Measurements from ENCODE around the gene DNAJB6.
"Not testable (repeated sequence)": the region's sequence is repeated elsewhere in the genome, so short reads cannot be mapped to it uniquely, and the experiment has no call there.

Gene DNAJB6

DNA sequence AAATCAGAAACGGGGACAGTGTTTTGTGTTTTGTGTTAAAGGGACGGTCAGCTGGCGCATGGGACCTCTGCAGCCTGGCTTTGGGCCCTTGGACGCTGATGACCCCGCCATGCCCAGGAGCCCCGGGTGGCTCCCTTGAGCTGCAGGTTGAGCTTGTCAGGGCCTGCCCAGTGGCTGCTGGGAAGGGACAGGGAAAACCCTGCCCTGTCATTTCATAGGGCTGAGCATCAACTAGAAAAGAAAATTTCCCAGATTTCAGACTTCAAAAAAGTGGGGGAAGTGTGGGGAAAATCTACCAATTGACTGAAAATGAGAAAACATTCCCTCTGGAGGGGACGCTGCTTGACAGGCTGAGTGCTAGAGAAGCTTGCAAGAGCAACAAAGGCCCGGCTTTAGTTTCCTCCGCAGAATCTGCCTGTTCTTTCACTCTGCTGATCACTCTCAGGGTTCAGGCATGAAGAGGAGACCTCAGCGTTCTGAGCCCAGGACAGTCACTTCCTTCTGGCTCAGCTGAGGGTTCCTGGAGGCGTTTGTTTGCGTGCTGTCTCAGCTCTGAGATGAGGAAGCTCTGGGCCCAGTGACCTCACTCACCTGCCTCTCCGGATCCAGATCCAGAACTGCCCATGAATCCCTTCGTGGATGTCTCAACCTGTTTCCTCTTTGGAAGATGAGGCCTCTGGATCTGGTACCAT is 18.6 kb upstream of the DNAJB6 start:
- Histone ChIP-seq H3K4me3 (no peak overlapping the region), H3K27ac (peak overlapping the region in 20 of 21 experiments; percentile 10 to 87 (median 74))

DNA sequence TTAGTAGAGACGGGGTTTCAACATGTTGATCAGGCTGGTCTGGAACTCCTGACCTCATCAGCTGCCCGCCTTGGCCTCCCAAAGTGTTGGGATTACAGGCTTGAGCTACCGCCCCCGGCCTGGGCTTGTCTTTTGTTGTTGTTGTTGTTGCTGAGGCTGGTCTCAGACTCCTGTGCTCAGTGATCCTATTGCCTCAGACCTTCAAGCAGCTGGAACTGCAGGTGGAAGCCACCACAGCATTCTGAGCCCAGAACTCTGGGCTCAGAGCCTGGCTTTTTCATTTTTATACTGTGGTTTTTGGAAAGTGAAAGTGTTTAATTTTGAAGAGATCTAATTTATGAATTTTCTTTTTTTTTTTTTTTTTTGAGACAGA is 16.2 kb upstream of the DNAJB6 start:
- peak overlapping the region in 6 of 21 experiments; percentile 9 to 87 (median 28) for H3K27ac ChIP-seq
- no peak overlapping the region for H3K4me3 ChIP-seq

DNA sequence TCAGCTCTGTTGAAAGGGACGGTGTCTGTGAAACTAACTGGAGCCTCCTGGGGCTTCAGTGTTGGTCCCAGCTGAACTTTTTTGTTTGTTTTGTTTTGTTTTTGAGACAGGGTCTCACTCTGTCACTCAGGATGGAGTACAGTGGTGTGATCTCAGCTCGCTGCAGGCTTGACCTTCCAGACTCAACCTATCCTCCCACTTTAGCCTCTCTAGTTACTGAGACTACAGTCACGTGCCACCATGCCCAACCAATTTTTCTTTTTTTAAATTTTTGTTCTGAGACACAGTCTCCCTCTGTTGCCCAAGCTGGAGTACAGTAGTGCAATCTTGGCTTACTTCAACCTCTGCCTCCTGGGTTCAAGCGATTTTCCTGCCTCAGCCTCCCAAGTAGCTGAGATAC is 13.4 kb upstream of the DNAJB6 start:
- no peak overlapping the region for H3K27ac ChIP-seq
- H3K4me3 ChIP-seq = no peak overlapping the region

DNA sequence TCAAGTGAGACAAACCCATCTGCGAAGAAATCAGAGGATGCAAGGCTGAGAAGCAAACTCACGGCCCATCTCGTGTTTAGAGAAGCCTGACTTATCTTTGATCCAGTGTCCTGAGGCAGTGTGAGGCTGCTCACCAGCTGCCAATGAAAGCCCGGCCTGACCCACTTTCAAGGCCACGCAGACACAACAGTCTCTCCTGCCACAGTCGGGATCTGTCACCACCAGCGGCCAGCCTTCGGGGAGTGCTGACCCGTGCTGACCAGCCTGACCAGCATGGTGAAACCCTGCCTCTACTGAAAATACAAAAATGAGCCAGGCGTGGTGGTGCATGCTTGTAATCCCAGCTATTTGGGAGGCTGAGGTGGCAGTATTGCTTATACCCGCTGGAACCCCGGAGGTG is 7.4 kb upstream of the DNAJB6 start:
- Histone ChIP-seq H3K4me3 (no peak overlapping the region), H3K27ac (no peak overlapping the region)

DNA sequence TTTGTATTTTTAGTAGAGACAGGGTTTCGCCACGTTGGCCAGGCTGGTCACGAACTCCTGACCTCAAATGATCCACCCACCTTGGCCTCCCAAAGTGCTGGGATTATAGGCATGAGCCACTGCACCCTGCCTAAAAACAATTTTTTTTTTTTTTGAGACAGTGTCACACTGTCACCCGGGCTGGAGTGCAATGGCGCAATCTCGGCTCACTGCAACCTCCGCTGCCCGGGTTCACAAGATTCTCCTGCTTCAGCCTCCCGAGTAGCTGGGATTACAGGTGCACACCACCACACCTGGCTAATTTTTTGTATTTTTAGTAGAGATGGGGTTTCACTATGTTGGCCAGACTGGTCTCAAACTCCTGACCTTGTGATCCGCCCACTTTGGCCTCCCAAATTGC is 6.2 kb upstream of the DNAJB6 start:
- H3K27ac ChIP-seq, H3K4me3 ChIP-seq: not testable (repeated sequence)

DNA sequence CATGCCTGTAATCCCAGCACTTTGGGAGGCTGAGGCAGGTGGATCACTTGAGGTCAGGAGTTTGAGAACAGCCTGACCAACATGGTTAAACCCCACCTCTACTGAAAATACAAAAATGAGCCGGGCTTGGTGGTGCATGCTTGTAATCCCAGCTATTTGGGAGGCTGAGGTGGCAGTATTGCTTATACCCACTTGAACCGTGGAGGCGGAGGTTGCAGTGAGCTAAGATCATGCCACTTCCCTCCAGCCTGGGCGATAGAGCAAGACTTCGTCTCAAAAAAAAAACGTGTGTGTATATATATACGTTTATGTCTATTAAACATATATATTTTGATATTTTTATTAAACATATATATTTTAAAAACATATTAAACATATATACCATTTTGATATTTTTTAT is 5.8 kb upstream of the DNAJB6 start:
- H3K4me3 ChIP-seq, H3K27ac ChIP-seq: not testable (repeated sequence)

DNA sequence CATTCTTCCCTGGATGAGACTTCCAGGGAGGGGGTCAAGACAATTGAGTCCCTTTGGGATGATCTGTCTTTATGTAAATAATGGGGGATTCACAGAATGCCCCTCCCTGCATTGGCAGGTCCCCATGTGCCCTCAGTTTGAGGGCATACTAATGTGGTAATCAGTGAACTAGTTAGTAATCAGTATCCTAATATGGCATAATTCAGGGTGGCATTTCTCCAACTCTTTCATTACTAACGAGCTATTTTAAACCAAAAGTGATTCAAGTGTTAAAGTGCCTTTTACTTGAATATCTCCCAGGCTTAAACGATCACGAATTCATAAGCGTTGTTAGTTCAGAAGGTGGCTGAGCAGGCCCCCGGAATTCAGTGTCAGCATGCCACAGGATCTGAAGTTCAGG is 1.6 kb upstream of the DNAJB6 start:
- H3K27ac ChIP-seq = peak overlapping the region in 2 of 21 experiments; percentile 30 to 97
- H3K4me3 ChIP-seq = no peak overlapping the region

DNA sequence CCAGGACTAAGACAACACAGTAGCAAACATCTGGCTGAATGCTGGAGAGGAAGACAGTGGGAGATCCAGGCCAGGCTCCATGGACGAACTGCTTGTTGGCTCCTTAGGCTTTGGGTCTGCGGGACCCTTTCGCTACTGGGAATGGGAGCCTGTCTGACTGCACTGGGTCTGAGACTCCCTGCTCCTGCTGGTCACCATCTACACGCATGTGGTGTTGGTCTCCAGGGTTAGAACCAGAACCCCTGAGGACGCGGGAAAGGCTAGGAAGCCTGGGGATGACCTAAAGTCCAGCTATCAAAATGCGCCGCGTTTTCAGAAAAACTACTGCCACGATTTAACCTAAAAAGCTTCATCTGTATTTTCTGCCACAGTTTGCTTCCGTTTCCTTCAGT is 817 bp upstream of the DNAJB6 start:
- peak overlapping the region; percentile 88 to 99 (median 98) for H3K27ac ChIP-seq
- peak overlapping the region; percentile 81 to 94 (median 85) for H3K4me3 ChIP-seq

DNA sequence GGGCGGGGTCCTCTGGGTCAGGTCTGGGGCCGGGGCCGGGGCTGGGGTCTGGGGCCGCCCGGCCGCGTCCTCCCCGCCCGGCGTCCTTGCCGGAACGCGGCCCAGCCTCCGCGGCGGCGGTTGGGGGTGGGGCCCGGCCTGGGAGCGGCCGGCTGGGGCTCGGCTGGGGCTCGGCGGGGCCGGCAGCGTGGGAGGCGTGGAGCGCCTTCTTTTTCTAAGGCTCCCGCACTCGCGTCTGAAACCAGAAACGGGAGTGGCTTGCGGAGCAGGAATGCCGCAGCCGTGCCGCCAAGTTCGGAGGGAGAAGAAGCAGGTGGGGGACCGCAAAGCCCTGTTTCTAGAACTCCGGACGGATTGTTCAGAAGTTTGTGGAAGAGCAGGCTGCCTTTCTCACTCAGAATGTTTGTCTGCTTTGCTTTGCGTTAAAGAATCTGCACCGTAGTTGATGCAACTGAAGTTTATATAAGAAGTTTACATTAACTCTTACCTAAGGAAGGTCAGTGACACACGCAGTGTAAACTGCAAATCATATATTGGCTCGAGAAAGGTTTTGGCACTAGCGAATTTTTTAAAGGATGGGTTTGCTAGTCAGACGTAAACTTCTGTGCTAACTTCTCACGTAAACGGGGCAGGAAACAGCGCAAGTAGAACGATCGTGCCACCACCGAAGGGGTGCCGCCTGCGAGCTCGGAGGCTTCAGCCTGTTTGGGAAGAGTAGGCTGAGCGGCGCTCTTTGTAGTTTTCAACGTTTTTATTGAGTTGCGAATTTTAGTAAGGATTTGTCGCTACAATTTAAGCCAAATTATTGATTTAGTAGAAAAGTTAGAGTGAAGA is 729 bp downstream of the DNAJB6 start:
- Histone ChIP-seq H3K4me3 (peak overlapping the region; percentile 81 to 94 (median 85)), H3K27ac (peak overlapping the region; percentile 88 to 99 (median 98))

DNA sequence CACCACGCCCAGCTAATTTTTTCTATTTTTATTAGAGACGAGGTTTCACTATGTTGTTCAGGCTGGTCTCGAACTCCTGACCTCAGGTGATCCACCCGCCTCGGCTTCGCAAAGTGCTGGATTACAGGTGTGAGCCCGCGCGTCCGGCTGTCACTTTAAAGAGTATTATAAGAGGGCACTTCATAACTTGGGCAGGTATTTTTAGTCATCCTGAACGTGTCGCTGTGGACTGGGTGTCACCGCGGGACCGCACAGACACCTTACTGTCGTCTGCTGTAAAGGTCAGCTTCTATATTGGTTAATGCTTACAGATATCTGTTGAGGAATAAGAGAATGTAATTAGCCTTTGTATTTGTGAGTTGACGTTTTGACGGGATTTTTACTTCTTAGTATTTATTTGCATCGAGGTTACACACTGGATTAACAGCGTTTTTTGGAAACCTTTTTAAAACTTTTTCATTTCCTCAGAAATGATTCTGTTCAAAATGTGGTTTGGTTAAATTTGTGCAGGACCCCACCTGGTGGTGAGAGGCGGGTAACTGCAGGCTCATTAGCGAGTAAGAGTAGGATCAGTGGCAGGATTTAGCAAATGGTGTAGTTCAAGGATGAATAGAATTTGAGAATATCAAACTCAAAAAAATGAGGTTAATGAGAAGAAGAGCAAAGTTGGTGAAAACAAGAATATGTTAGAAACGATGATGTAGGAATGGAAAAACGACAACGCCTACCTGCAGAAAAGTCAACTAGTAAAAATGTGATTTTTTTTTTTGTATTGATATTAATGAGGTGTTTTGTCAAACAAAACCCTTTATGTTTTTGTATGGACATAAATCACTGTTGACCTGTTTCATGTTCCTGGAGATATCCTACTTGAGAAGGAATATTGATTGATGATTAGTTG is 3.2 kb downstream of the DNAJB6 start:
- H3K27ac ChIP-seq = peak overlapping the region in 8 of 21 experiments; percentile 11 to 97 (median 44)
- H3K4me3 ChIP-seq = peak overlapping the region in 6 of 7 experiments; percentile 11 to 93 (median 84)

DNA sequence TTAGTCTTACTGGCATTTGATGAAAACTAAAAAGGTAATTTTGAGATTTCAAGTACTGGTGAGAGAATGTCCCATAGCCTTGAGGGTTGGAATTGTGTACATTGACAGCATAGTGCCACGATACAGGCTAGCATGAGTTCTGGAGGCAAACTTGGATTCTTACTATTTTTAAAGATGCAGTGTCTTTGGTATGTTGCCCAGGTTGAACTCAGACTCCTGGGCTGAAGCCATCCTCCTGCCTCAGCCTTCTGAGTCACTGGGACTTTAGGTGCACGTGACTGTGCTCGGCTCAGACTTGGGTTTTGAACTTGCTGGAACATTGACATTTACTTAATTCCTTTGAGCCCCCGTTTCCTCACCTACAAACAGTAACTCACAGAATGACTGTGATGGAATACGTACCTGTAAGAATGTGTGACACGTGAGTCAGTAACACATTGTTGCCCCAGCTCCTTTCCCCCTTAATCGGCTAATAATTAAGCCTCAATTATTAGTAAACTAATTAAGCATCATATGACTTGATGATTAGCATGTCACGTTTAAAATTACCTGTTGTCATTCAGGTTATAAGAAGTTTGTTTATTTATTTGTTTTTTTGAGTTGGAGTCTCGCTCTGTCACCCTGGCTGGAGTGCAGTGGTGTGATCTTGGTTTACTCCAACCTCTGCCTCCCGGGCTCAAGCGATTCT is 10.6 kb downstream of the DNAJB6 start:
- Histone ChIP-seq H3K4me3 (no peak overlapping the region), H3K27ac (peak overlapping the region in 3 of 21 experiments; percentile 10 to 62 (median 35))

DNA sequence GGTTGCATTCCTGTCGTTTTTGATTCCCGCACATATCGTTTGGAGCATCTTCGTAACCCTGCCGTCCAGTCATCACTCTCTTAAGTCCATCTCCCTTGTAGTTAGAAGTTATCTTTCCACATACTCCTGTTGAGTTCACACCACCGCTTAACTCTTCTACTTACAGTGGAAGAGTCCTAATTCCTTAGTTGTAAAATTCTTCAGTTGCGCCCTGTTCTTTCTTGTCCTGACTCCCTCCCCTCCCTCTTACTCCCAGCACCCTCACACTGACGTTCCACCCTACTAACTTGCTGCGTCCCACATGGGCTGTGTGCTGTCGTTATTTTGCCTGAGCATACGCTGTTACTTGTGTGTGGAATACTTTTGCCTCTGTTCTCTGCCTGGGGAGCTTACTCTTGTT is 11.7 kb downstream of the DNAJB6 start:
- Histone ChIP-seq H3K4me3 (no peak overlapping the region), H3K27ac (peak overlapping the region in 2 of 21 experiments; percentile 22 to 35)

DNA sequence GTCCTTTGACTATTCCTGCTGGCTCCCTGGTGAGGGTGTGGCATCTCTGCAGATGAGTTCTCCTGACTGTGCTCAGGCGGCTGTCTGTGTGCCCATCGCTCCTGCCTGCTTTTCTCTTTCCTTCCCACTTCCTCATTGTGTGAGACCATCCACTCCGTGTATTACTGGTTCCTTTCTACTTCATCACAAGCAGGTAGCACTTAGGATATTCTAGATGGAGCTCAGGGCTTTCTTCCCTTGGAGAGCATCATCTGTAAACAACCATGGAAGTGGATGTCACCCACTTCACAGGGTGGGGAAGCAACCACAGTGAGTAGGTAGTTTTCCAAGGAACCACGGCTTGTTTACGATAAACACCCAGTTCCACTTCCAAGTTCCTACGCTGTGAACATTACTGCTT is 15.7 kb downstream of the DNAJB6 start:
- Histone ChIP-seq H3K4me3 (no peak overlapping the region), H3K27ac (peak overlapping the region in 9 of 21 experiments; percentile 3 to 58 (median 38))

DNA sequence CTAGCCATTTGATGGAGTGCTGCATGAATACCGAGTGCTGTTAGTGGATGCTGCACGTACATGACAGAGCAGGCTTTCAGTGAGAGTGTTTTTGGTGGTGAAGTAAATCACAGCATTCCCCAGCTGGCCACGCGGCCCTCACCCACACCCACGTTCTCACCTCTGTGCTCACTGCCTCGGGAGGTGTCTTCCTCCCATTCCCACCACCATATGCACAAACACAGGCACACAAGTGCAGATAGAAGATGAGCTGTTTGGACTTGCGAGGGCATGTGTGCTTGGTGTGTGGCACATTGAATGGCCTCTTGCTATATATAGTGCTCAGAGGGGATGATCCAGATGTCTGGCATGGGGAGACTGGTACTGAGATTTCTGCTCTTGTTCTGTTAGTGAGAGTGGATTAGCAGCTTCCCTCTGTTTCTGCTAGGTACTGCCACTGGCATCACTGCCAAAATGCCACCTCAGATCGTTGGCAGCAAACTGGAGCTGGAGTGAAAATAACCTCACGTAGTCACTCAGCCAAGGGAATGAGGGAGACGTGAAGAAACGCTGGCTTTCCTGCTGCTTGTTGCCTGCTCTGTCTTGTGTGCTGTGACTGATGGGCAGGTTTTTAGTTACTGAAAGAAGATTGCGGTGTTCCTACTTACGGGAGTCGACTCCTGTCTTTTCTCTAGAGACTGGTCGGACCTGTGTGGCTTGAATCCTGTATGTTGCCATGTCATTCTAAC is 19.1 kb downstream of the DNAJB6 start:
- no peak overlapping the region for H3K4me3 ChIP-seq
- peak overlapping the region in 17 of 21 experiments; percentile 5 to 79 (median 43) for H3K27ac ChIP-seq

DNA sequence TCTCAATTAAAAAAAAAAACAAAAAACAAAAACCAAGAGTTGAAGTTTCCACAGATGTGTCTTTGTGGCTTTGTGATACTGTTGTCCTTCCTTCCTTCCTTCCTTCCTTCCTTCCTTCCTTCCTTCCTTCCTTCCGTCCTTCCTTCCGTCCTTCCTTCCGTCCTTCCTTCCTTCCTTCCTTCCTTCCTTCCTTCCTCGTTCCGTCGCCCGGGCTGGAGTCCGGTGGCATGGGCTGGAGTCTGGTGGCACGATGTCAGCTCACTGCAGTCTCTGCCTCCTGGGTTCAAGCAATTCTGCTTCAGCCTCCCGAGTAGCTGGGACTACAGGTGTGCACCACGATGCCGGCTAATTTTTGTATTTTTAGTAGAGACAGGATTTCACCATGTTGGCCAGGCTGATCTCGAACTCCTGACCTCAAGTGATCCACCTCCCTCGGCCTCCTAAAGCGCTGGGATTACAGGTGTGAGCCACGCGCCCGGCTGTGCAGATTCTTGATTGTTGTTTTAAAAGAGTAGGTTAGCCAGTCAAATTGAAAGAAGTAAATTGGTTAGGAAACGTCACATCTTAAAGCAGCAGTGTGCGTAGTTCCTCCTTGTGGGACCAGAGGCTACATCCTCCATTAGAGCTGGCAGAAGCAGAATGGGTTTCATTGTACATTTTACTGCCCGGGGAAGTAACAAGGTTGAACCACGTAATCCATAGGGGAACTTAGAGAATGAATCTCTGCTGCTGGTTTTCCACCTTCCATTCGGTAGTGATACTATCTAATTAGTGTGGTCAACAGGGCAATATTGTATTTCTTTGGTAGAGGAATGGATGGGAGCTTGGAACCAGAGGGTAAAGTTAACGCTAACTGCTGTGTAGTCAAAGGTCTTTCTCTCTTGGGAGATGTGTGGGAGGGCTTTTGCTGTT is 20.6 kb downstream of the DNAJB6 start:
- peak overlapping the region in 5 of 21 experiments; percentile 4 to 79 (median 14) for H3K27ac ChIP-seq

DNA sequence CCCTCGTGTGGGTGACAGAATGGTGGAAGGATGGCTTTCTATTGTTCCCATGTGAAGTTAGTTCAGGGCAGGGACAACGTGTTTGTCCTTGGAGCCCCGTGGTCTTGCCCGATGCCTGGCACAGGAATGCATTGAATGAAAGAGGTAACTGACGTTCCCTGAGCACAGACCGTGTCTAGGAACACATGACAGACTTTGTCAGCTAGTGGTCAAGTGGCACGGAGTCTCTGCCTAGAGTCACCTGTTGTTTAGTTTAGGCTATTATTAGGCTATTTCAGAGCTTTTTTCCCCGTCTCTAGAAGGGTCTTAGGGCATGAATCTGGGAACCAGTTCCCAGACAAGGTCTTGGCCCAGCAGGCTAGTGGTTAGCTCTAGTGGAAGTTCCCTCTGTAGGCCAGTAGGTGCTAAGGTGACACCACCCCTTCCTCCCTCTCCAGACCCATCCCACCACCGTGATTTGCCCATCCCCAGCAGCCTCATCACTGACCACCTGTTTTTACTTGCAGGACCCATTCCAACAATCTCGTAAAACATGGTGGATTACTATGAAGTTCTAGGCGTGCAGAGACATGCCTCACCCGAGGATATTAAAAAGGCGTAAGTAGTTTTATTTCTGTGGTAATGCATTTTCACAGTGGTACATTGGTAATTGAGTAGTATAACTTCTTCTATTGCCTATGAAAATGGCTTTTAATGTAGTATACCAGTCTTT is 21.4 kb downstream of the DNAJB6 start:
- Histone ChIP-seq H3K4me3 (no peak overlapping the region), H3K27ac (peak overlapping the region in 1 of 21 experiments; percentile 9)

More for the DNA sequence above, 20.6 kb downstream of the DNAJB6 start:
- H3K4me3 ChIP-seq = no peak overlapping the region

DNA sequence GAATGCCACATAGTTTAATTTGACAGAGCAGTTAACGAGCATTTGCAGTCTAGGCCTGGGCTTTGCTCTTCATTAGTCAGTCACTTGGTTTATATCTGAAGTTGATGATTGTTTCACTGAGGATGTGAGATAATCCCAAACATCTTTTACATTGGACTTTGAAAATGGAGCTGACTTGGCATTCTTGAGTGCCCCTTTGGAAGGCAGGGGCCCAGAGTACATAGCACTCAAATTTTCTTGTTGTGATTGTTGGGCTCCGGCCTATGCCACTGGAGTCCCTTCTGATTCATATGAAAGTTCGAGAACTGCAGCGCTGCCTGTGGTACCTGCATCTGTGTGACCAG is 21.9 kb downstream of the DNAJB6 start:
- Histone ChIP-seq H3K4me3 (no peak overlapping the region), H3K27ac (no peak overlapping the region)

Measured in skin epidermis (tissue), 12 donors.